K562 (cell line): Measurements from ENCODE around the gene ZNF358. TPM values are rescaled to one million over a fixed set of nuclear protein-coding genes. Genes with fewer than 3 reads are reported as not detected.

Experiments used
- ATAC-seq: fragments of 200-7000 bp; cut with Tn5 transposase; 3 replicates; pipeline ENCODE4 v1.9.1; 2020; ENCODE audit warnings: moderate library complexity
- BruUV-seq: library from RNA; stranded (reverse); fragments of 400-500 nt; replicated peaks from 2 replicates; lab custom pipeline; 2021; lab: Mats Ljungman, UMichigan
- CTCF ChIA-PET: fragments of 300-600 bp; formaldehyde crosslinking; extraction: SDS; loops from one replicate; lab custom pipeline; 2021; ENCODE audit warnings: low intra/inter-chr PET ratio; lab: Yijun Ruan, JAX
- POLR2A ChIA-PET: fragments of 300-600, 350-650 bp; sonication (Branson Sonifier 250); formaldehyde crosslinking; extraction: SDS; loops from one replicate; lab custom pipeline; 2021; ENCODE audit warnings: antibody characterized with exemption, inconsistent platforms; lab: Yijun Ruan, JAX
- DNase-seq, 4 experiments: peaks; one replicate each; pipeline versions ENCODE4 v3.0.0 to v3.0.0-alpha.2; 2011 to 2018; ENCODE audit warnings: low spot score in 3 of 4, mixed read lengths in 3 of 4; ENCODE audit errors: extremely low read depth in 1 of 4
- FAIRE-seq: peaks from 2 replicates; lab custom pipeline; 2011; peaks lifted over from hg19 to GRCh38; lab: Jason Lieb, UNC
- H2AFZ ChIP-seq: 2 replicates; pipeline ENCODE4 v1.6.0; 2011; ENCODE audit warnings: low read depth, low read length, control low read depth, inconsistent platforms
- H3K27ac ChIP-seq: fragments of 200-600 bp; 3 replicates; pipeline ENCODE4 v1.8.0; 2011; ENCODE audit warnings: low read depth, mild to moderate bottlenecking, control low read depth, inconsistent platforms, low read length, moderate library complexity, mixed read lengths; ENCODE audit errors: extremely low read depth
- H3K27me3 ChIP-seq, 2 experiments: fragments of 300-600 bp in 1 of 2; 2 replicates in 1 of 2; 3 replicates in 1 of 2; pipeline versions ENCODE4 v1.6.0 to v1.8.0; 2011; ENCODE audit warnings: inconsistent platforms in 2 of 2, low read length in 2 of 2, mild to moderate bottlenecking in 1 of 2, mixed read lengths in 1 of 2, moderate library complexity in 1 of 2; ENCODE audit not compliant: control insufficient read depth in 2 of 2, insufficient read depth in 2 of 2
- H3K36me3 ChIP-seq: fragments of 300-600 bp; 3 replicates; pipeline ENCODE4 v1.8.0; 2011; ENCODE audit warnings: mild to moderate bottlenecking, low read length, inconsistent platforms; ENCODE audit not compliant: control insufficient read depth, insufficient read depth
- H3K4me1 ChIP-seq, 2 experiments: fragments of 200-600 bp in 1 of 2; replicated peaks in 1 of 2; 2 replicates in 1 of 2; 3 replicates in 1 of 2; pipeline versions ENCODE4 v1.5.1 to v1.8.0; 2011; ENCODE audit warnings: inconsistent platforms in 2 of 2, low read length in 2 of 2, mild to moderate bottlenecking in 1 of 2, mixed read lengths in 1 of 2, moderate library complexity in 1 of 2; ENCODE audit not compliant: control insufficient read depth in 2 of 2, insufficient read depth in 2 of 2
- H3K4me2 ChIP-seq: 2 replicates; pipeline ENCODE4 v1.6.1; 2011; ENCODE audit warnings: low read length, control low read depth, inconsistent platforms, mixed read lengths; ENCODE audit not compliant: insufficient read depth
- H3K4me3 ChIP-seq: fragments of 200-600 bp; sonication (generic), shearing (Covaris generic); 2 replicates; pipeline ENCODE4 v1.5.1; 2016; ENCODE audit warnings: control low read depth, inconsistent platforms
- H3K79me2 ChIP-seq: fragments of 200-600 bp; 3 replicates; pipeline ENCODE4 v1.8.0; 2011; ENCODE audit warnings: low read length, inconsistent platforms; ENCODE audit not compliant: control insufficient read depth, insufficient read depth
- H3K9ac ChIP-seq, 2 experiments: 2 replicates each; pipeline versions ENCODE4 v1.6.0 to v1.6.1; 2011; ENCODE audit warnings: low read depth in 2 of 2, low read length in 2 of 2, control low read depth in 1 of 2, inconsistent platforms in 1 of 2, mild to moderate bottlenecking in 1 of 2, mixed read lengths in 1 of 2; ENCODE audit not compliant: insufficient read depth in 1 of 2
- H3K9me1 ChIP-seq: one replicate; pipeline ENCODE4 v1.6.0; 2011; ENCODE audit warnings: inconsistent platforms, mild to moderate bottlenecking, low read length, moderate library complexity; ENCODE audit not compliant: control insufficient read depth, insufficient read depth
- H3K9me3 ChIP-seq: replicated peaks from 2 replicates; pipeline ENCODE4 v1.5.1; 2011; ENCODE audit warnings: low read depth, low read length, inconsistent platforms; ENCODE audit not compliant: control insufficient read depth, insufficient read depth
- H4K20me1 ChIP-seq: replicated peaks from 2 replicates; pipeline ENCODE4 v1.6.1; 2011; ENCODE audit warnings: low read length, inconsistent platforms, mixed read lengths; ENCODE audit not compliant: control insufficient read depth, insufficient read depth
- ARID1B ChIP-seq: fragments of 450-650 bp; IDR thresholded peaks from 2 replicates; pipeline ENCODE4 v1.6.1; 2016; ENCODE audit warnings: antibody characterized with exemption, mild to moderate bottlenecking, inconsistent platforms
- CBX8 ChIP-seq: fragments of 200-600 bp; sonication (generic); IDR thresholded peaks from 2 replicates; pipeline ENCODE4 v1.6.1; 2012; ENCODE audit warnings: borderline replicate concordance, mixed run types, low read depth, mild to moderate bottlenecking, moderate library complexity, mixed read lengths, low read length, control low read depth, inconsistent platforms; ENCODE audit not compliant: poor library complexity, severe bottlenecking; ENCODE audit errors: extremely low read depth
- FOXJ2 ChIP-seq: fragments of 200-800 bp; sonication (Bioruptor generic); IDR thresholded peaks from 2 replicates; pipeline ENCODE4 v1.6.1; 2016; ENCODE audit warnings: missing genetic modification characterization, missing compliant biosample characterization
- HMGN3 ChIP-seq: IDR thresholded peaks from 2 replicates; pipeline ENCODE4 v1.6.1; 2011; ENCODE audit warnings: borderline replicate concordance, low read depth, mild to moderate bottlenecking, mixed read lengths, low read length; ENCODE audit not compliant: insufficient read length; ENCODE audit errors: extremely low read depth
- KDM1A ChIP-seq, 2 experiments: fragments of 450-650 bp; IDR thresholded peaks; 2 replicates each; pipeline ENCODE4 v1.6.1; 2016; ENCODE audit warnings: mild to moderate bottlenecking in 2 of 2
- MAFK ChIP-seq: IDR thresholded peaks from 2 replicates; pipeline ENCODE4 v1.6.1; 2011; ENCODE audit warnings: low read length, improper control_type of control experiment
- NKRF ChIP-seq: fragments of 450-650 bp; IDR thresholded peaks from 2 replicates; pipeline ENCODE4 v1.6.1; 2016; ENCODE audit warnings: borderline replicate concordance
- POLR2AphosphoS5 ChIP-seq: IDR thresholded peaks from 2 replicates; pipeline ENCODE4 v1.6.1; 2011; ENCODE audit warnings: mild to moderate bottlenecking, low read depth, low read length, moderate library complexity; ENCODE audit not compliant: control insufficient read depth, insufficient read depth
- SAFB ChIP-seq: fragments of 200-400 bp; formaldehyde crosslinking; IDR thresholded peaks from 2 replicates; pipeline ENCODE4 v1.6.1; 2017; ENCODE audit warnings: low read depth, low read length, borderline replicate concordance
- TCF3 ChIP-seq: sonication (generic); formaldehyde crosslinking; IDR thresholded peaks from 2 replicates; pipeline ENCODE4 v1.4.0; 2020; ENCODE audit warnings: mild to moderate bottlenecking, missing genetic modification reagents
- TEAD4 ChIP-seq, 2 experiments: sonication (generic) in 1 of 2; formaldehyde crosslinking in 1 of 2; IDR thresholded peaks; 2 replicates each; pipeline versions ENCODE4 v1.6.1 to v1.8.0; 2012 to 2022; ENCODE audit warnings: borderline replicate concordance in 1 of 2, inconsistent platforms in 1 of 2, low read length in 1 of 2, mild to moderate bottlenecking in 1 of 2, missing genetic modification reagents in 1 of 2
- TOE1 ChIP-seq, 2 experiments: fragments of 450-650 bp in 1 of 2; sonication (generic) in 1 of 2; formaldehyde crosslinking in 1 of 2; IDR thresholded peaks; 2 replicates each; pipeline versions ENCODE4 v1.7.1 to v1.8.0; 2016 to 2022; ENCODE audit warnings: borderline replicate concordance in 2 of 2, mild to moderate bottlenecking in 2 of 2, antibody characterized with exemption in 1 of 2, inconsistent platforms in 1 of 2, low read depth in 1 of 2, missing genetic modification reagents in 1 of 2, moderate library complexity in 1 of 2
- ZNF197 ChIP-seq: fragments of 200-800 bp; sonication (Bioruptor generic); IDR thresholded peaks from 2 replicates; pipeline ENCODE4 v1.6.1; 2016; ENCODE audit warnings: low read depth, missing genetic modification characterization, missing compliant biosample characterization
- ZNF224 ChIP-seq: sonication (generic); formaldehyde crosslinking; IDR thresholded peaks from 2 replicates; pipeline ENCODE4 v1.8.0; 2022; ENCODE audit warnings: mild to moderate bottlenecking, missing genetic modification reagents
- ZNF311 ChIP-seq: fragments of 250-450 bp; sonication (Bioruptor Pico); IDR thresholded peaks from 2 replicates; pipeline ENCODE4 v1.4.0; 2020; ENCODE audit warnings: mild to moderate bottlenecking, moderate library complexity
- ZNF431 ChIP-seq: sonication (generic); formaldehyde crosslinking; IDR thresholded peaks from 2 replicates; pipeline ENCODE4 v1.8.0; 2022; ENCODE audit warnings: mild to moderate bottlenecking, missing genetic modification reagents
- WGBS: fragments of 100-300 bp; shearing (Covaris generic); methylation state at CpG from one replicate; pipeline ENCODE4 v1.1.6; 2016; ENCODE audit warnings: low coverage, mixed read lengths; ENCODE audit not compliant: insufficient coverage; ENCODE audit errors: missing lambda C conversion rate; 5-methylcytosine and 5-hydroxymethylcytosine counted together
- in situ Hi-C: fragments of 300-500 bp; cut with MboI; formaldehyde crosslinking; loops from 4 replicates; pipeline ENCODE4 v1.15.0; 2018; ENCODE audit warnings: inconsistent platforms, mixed read lengths
- intact Hi-C: fragments of 100-400 bp; cut with micrococcal nuclease; formaldehyde crosslinking; loops from 2 replicates; pipeline ENCODE4 v1.14.2; 2022
- polyA plus RNA-seq, 8 experiments: library from polyadenylated mRNA; depleted of rRNA in 4 of 8; stranded (reverse) in 5 of 8; unstranded in 3 of 8; fragments of >200 nt; fragmentation: Nextera tagmentation in 2 of 8; fragmentation: Illumina TruSeq in 1 of 8; extraction: Ambion mirVana in 2 of 8; extraction: Trizol in 1 of 8; gene quantifications; 2 replicates each; pipeline versions ENCODE4 v1.2.1 to v1.2.3, GENCODE V29; 2011 to 2014; ENCODE audit warnings: inconsistent platforms in 1 of 8, missing spikeins in 1 of 8
- total RNA-seq, 7 experiments: library from RNA; depleted of rRNA in 6 of 7; stranded (reverse); fragments of >200 nt in 6 of 7; fragmentation: Illumina TruSeq in 2 of 7; extraction: Trizol in 2 of 7; gene quantifications; 2 replicates each; pipeline versions ENCODE4 v1.2.1 to v1.2.3, GENCODE V29; 2011 to 2021; ENCODE audit warnings: low replicate concordance in 1 of 7
- TF ChIP-seq, protein P1 (sequence below): fragments of 250-450 bp; sonication (Bioruptor Pico); IDR thresholded peaks from 2 replicates; pipeline ENCODE4 v1.5.0; 2021

Gene ZNF358
- total and polyA plus RNA-seq, 9 of the 15 experiments (the other 6 are each of a cell fraction or from before 2014, with no cell fraction given) = 0.04 to 17.2 (median 4.9) TPM

- peaks cover 18 to 64% of the 10 kb centered on the region in 2 experiments for H3K4me1 ChIP-seq
- POLR2A ChIA-PET = interaction anchor here (0.6 to 1.0 kb wide), 2 partner anchors 10 to 226 kb away, joined by 3 read pairs; no protein-coding TSS in a partner anchor
- TF ChIP-seq TOE1 (IDR thresholded peaks at IDR 0.05; ENCODE audit: borderline replicate concordance) (no peak), TOE1 (CRISPR knock-in tag; IDR thresholded peaks at IDR 0.05; ENCODE audit: borderline replicate concordance, low read depth) (no peak), ZNF224 (no peak), MAFK (peak; percentile 52; the same call in 1 of the 2 replicates), ARID1B (0 out of 2 replicates have a peak, but pooled peaks have one; percentile 14), ZNF431 (CRISPR knock-in tag) (no peak), CBX8 (no peak), ZNF311 (no peak), KDM1A (IDR thresholded peaks at IDR 0.05) (0 out of 4 replicates have a peak, but pooled peaks of 1 of the 2 experiments have one; percentile 13), TEAD4 (IDR thresholded peaks at IDR 0.05; ENCODE audit: low read length) (no peak), TEAD4 (CRISPR knock-in tag; IDR thresholded peaks at IDR 0.05; ENCODE audit: borderline replicate concordance) (no peak), HMGN3 (no peak), TCF3 (0 out of 2 replicates have a peak, but pooled peaks have one; percentile 24), SAFB (no peak), ZNF197 (CRISPR knock-in tag) (no peak), FOXJ2 (tag) (no peak), NKRF (no peak), POLR2AphosphoS5 (no peak)
- TF ChIP-seq, protein P1, sequence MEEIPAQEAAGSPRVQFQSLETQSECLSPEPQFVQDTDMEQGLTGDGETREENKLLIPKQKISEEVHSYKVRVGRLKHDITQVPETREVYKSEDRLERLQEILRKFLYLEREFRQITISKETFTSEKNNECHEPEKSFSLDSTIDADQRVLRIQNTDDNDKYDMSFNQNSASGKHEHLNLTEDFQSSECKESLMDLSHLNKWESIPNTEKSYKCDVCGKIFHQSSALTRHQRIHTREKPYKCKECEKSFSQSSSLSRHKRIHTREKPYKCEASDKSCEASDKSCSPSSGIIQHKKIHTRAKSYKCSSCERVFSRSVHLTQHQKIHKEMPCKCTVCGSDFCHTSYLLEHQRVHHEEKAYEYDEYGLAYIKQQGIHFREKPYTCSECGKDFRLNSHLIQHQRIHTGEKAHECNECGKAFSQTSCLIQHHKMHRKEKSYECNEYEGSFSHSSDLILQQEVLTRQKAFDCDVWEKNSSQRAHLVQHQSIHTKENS = no peak
Observed at GRCh38 chr19:7480222-7480969, 35.5 kb upstream of the ZNF358 start.

More at GRCh38 chr19:7480222-7480969, 35.5 kb upstream of the ZNF358 start:
- 32% methylated on average over 10 of the region's 11 CpGs for WGBS
- intact Hi-C loops (no loop called here), in situ Hi-C loops (no loop called here)
- no peaks in the 10 kb centered on the region for H3K79me2 ChIP-seq
- H4K20me1 ChIP-seq = no peaks in the 10 kb centered on the region
- no peaks in the 10 kb centered on the region for H3K27me3 ChIP-seq
- H3K4me3 ChIP-seq = no peak overlapping the region
- no peak overlapping the region; the same call in 1 of the 2 replicates for H3K4me2 ChIP-seq
- H3K9me3 ChIP-seq = no peaks in the 10 kb centered on the region
- FAIRE-seq = peak; percentile 70
- H3K9ac ChIP-seq = peak overlapping the region; percentile 1 to 83
- no peaks in the 10 kb centered on the region for H3K36me3 ChIP-seq
- peak overlapping the region; percentile 55 for H3K27ac ChIP-seq
- peak in 2 of 4 experiments; percentile 44 to 47 for DNase-seq
- BruUV-seq = no TSS peak
- CTCF ChIA-PET = no interaction called here
- H3K9me1 ChIP-seq = no peaks in the 10 kb centered on the region
- ATAC-seq = peak; percentile 52
- peak overlapping the region; percentile 74 for H2AFZ ChIP-seq
